ENCODE results near the gene TOX2. TPM values are rescaled to one million over a fixed set of nuclear protein-coding genes. Genes with fewer than 3 reads are reported as not detected.
A peak's percentile ranks its signal among the peaks of the same experiment; 100 is the strongest.

The TOX2 gene
- total RNA-seq, 2 donors from 2014 or later, result 2.4 to 3.4 TPM

GRCh38 chr20:44002861-44003260, 88.2 kb downstream of the TOX2 start:
- no peaks in the 10 kb centered on the region for H3K9me3 Mint-ChIP-seq

GRCh38 chr20:44003609-44004008, 89.0 kb downstream of the TOX2 start:
- peaks cover 2% of the 10 kb centered on the region for H3K4me1 Mint-ChIP-seq
- Histone ChIP-seq H3K9ac (ENCODE audit: extremely low read depth, low read length, poor library complexity, severe bottlenecking) (no peak overlapping the region), H3K9me3 (ENCODE audit: control insufficient read depth, low read length) (no peaks in the 10 kb centered on the region), H3K27ac (ENCODE audit: low read depth, low read length) (no peak overlapping the region), H3K36me3 (ENCODE audit: control insufficient read depth, insufficient read depth, low read length) (no peaks in the 10 kb centered on the region), H3K4me1 (ENCODE audit: control insufficient read depth, insufficient read depth, low read length) (no peaks in the 10 kb centered on the region), H3K4me3 (ENCODE audit: low read length) (no peak overlapping the region), H3K27me3 (ENCODE audit: control insufficient read depth, insufficient read depth, low read length, poor library complexity, severe bottlenecking) (no peaks in the 10 kb centered on the region)
- no peak overlapping the region for H3K4me3 Mint-ChIP-seq
- no peaks in the 10 kb centered on the region for H3K27me3 Mint-ChIP-seq (ENCODE audit: insufficient read depth)
- H3K36me3 Mint-ChIP-seq (ENCODE audit: low read depth), result no peaks in the 10 kb centered on the region
- TF ChIP-seq CTCF (conservative IDR thresholded peaks at IDR 0.05), result no peak
- DNase-seq, result no peak
- 89 to 92% methylated on average over 2 to 5 of the region's 5 CpGs for WGBS, 2 experiments (ENCODE audit: insufficient coverage in 1 of 2, insufficient read length in 1 of 2)
- H3K27ac Mint-ChIP-seq, result no peak overlapping the region
- H3K9me3 Mint-ChIP-seq, result no peaks in the 10 kb centered on the region

More at GRCh38 chr20:44002861-44003260, 88.2 kb downstream of the TOX2 start:
- no peak for DNase-seq
- Histone ChIP-seq H3K27me3 (ENCODE audit: control insufficient read depth, insufficient read depth, low read length, poor library complexity, severe bottlenecking) (no peaks in the 10 kb centered on the region), H3K36me3 (ENCODE audit: control insufficient read depth, insufficient read depth, low read length) (no peaks in the 10 kb centered on the region), H3K4me3 (ENCODE audit: low read length) (no peak overlapping the region), H3K4me1 (ENCODE audit: control insufficient read depth, insufficient read depth, low read length) (no peaks in the 10 kb centered on the region), H3K9me3 (ENCODE audit: control insufficient read depth, low read length) (no peaks in the 10 kb centered on the region), H3K9ac (ENCODE audit: extremely low read depth, low read length, poor library complexity, severe bottlenecking) (no peak overlapping the region), H3K27ac (ENCODE audit: low read depth, low read length) (no peak overlapping the region)
- Mint-ChIP-seq H3K4me1 (peaks cover 2% of the 10 kb centered on the region), H3K27ac (no peak overlapping the region), H3K27me3 (ENCODE audit: insufficient read depth) (no peaks in the 10 kb centered on the region), H3K4me3 (no peak overlapping the region), H3K36me3 (ENCODE audit: low read depth) (no peaks in the 10 kb centered on the region)
- TF ChIP-seq CTCF (conservative IDR thresholded peaks at IDR 0.05), result no peak
- WGBS, 2 experiments (ENCODE audit: insufficient coverage in 1 of 2, insufficient read length in 1 of 2), result 82% methylated on average over 1 of the region's 1 CpG; no CpG with 5 or more reads in 1 of the 2 experiments

- Histone ChIP-seq H3K9ac (ENCODE audit: extremely low read depth, low read length, poor library complexity, severe bottlenecking) (no peak overlapping the region), H3K27me3 (ENCODE audit: control insufficient read depth, insufficient read depth, low read length, poor library complexity, severe bottlenecking) (no peaks in the 10 kb centered on the region), H3K36me3 (ENCODE audit: control insufficient read depth, insufficient read depth, low read length) (no peaks in the 10 kb centered on the region), H3K4me3 (ENCODE audit: low read length) (no peak overlapping the region), H3K4me1 (ENCODE audit: control insufficient read depth, insufficient read depth, low read length) (no peaks in the 10 kb centered on the region), H3K9me3 (ENCODE audit: control insufficient read depth, low read length) (no peaks in the 10 kb centered on the region), H3K27ac (ENCODE audit: low read depth, low read length) (no peak overlapping the region)
- WGBS, 2 experiments (ENCODE audit: insufficient coverage in 1 of 2, insufficient read length in 1 of 2), result 91 to 100% methylated on average over 2 to 3 of the region's 4 CpGs
- H3K27ac Mint-ChIP-seq, result no peak overlapping the region
- H3K27me3 Mint-ChIP-seq (ENCODE audit: insufficient read depth), result no peaks in the 10 kb centered on the region
- H3K4me3 Mint-ChIP-seq, result no peak overlapping the region
- DNase-seq, result no peak
- H3K9me3 Mint-ChIP-seq, result no peaks in the 10 kb centered on the region
- TF ChIP-seq CTCF (conservative IDR thresholded peaks at IDR 0.05), result peak; percentile 51
- peaks cover 2% of the 10 kb centered on the region for H3K4me1 Mint-ChIP-seq
- H3K36me3 Mint-ChIP-seq (ENCODE audit: low read depth), result no peaks in the 10 kb centered on the region
These were observed 89.8 kb downstream of the TOX2 start for GRCh38 chr20:44004306-44004915.
